ENCODE data around the gene IL17REL.

IL17REL gene

DNA sequence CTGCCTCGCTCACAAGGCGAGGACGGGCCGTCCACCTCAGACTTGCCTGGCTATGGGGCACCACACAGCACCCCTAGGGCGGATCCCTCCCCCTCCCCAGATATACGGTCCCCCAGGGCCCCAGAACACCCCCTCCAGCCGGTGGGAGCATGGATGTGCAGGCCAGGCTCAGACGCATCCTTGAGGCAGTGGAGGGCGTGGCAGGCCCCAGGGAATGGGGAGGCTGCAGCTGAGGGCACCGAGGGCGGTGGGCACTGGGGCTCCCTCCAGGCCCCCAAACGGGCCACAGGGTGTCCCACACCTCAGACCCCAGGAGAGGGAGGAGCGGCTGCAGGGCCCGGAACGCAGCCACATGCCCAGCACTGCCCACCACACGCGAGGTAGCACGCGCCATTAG, 33.5 kb upstream of the IL17REL start:
- DNase-seq (ENCODE audit: low read depth) = no peak

DNA sequence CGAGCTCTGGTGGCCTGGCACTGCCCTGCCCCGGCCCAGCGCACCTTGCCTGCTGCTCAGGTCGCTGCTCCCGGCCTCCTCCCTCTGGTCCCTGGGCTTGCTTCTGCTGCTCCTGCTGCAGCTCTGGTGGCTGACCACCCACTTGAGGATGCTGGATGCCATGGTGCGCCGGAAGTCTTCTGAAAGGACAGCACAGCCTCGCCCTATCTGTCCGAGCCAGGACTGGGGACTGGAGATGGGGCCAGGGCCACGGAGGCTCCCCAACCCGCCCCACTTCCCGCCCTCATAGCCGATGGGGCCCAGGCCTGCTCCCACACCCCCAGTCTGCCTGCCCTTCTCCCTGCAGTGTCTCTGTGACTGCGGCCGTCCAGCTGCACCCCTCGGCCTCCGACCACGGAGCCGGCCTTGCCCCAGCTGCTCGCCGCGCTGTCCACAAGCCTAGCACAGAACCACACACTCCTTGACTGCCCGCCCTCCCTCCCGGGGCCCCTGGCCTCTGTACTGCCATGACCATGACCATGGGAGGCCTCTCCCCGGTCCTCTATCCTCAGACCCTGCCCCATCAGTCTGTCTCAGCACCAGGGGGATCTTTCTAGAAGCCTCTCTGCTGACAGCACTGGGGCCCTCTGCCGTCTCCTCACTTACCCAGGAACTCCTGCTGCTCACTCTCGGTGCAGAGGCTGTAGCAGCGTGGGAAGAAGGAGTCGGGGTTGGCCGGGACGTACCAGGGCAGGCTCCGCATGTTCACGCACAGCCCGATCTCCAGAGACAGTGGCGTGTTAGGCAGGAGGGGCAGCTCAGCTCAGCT, 32.9 kb upstream of the IL17REL start:
- no peak for DNase-seq (ENCODE audit: low read depth)

GRCh38 chr22:50044485-50045118, 32.0 kb upstream of the IL17REL start:
- DNase-seq (ENCODE audit: low read depth) = no peak

GRCh38 chr22:50041361-50042065, 28.9 kb upstream of the IL17REL start:
- DNase-seq (ENCODE audit: low read depth) = no peak

- DNase-seq (ENCODE audit: low read depth) = no peak
Measured at GRCh38 chr22:50040717-50041116, 28.2 kb upstream of the IL17REL start.

- DNase-seq (ENCODE audit: low read depth) = no peak
Measured at GRCh38 chr22:50039669-50040443, 27.3 kb upstream of the IL17REL start.

- DNase-seq (ENCODE audit: low read depth) = no peak
Measured at GRCh38 chr22:50035976-50036724, 23.6 kb upstream of the IL17REL start.

GRCh38 chr22:50035131-50035881, 22.7 kb upstream of the IL17REL start:
- no peak for DNase-seq (ENCODE audit: low read depth)

GRCh38 chr22:50034126-50035081, 21.8 kb upstream of the IL17REL start:
- DNase-seq (ENCODE audit: low read depth) = no peak

- no peak for DNase-seq (ENCODE audit: low read depth)
Measured at GRCh38 chr22:50032941-50033601, 20.5 kb upstream of the IL17REL start.

GRCh38 chr22:50032109-50032871, 19.7 kb upstream of the IL17REL start:
- DNase-seq (ENCODE audit: low read depth) = no peak

DNA sequence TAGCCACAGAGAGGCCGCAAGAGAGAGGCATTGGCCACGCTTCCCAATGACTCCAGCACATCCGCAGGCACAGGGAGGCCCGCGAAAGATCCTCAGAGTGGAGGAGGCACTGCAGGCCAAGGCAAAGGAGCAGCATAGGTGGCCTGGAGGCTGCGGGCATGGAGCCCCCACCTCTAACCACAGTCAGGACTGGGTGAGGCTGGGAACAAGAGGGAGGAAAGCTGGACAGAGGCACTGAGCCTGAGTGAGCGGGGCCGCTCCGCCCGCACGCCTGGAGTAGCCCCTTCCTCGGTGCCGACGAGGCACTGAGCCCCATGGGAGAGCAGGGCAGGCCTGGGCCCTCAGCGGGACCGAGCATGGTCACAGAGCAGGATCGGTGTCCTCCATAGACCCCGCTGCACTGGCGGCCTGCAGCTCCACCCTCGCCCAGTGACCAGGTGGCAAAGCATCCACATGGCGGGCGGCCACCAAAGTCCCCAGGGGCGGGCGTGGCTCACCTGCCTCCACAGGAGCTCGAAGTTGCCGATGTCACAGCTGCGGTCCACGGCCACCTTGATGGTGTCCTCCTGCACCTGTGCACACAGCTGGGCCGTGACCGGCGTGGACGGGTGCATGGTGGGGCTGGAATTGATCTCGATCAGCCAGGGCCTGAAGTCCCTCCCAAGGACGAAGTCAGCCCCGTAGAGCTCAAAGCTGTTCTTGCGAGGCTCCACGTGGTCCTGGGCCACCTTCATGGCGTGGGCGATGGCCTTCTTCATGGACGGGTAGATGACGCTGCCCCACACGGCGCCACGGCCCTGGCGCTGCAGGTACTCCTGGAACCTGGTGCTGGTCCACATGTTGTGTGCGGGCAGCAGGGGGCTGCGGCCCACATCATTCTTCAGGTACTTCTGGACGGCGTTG, 18.9 kb upstream of the IL17REL start:
- DNase-seq (ENCODE audit: low read depth) = no peak

DNA sequence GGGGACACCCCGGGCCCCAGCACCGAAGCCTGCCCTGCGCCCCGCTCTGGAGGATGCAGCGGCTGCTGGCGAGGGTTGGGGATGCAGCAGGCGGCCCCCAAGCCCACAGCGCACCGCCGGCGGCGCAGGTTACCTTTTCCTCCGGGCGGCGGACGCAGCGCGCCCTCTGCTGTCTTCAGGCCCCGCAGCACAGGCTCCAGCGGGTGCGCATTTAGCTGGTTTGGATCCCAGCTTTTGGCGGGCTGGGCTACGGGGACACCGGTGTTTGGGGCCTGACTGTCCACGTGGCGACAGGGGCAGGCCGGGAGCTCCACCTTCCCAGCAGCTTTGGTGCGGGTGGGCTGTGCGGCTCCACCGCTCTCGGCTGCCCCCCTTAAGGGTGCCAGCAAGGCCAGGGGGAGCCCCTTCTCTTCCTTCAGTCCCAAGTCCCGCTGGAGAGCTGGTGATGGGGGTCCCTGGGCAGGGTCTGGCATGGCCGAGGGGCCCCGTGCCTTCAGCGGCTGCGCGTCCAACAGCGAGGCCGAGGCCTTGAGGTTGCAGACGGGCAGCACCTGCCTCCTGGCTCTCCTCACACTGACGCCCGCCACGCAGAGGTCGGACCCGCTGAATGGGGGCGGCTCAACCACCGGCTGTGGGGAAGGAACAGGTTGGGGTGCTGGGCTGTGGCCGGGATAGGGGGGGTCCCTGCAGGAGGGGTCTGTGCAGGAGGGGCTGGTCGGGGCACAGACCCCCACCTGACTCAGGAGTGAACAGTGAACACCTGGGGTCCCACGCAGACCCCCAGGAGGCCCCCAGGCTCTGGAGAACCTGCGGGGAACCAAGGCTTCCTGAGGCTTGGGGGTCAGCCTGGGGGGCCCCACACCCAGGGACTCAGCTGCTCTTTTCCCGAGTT, 18.0 kb upstream of the IL17REL start:
- DNase-seq (ENCODE audit: low read depth) = peak; percentile 59

GRCh38 chr22:50027639-50028537, 15.3 kb upstream of the IL17REL start:
- peak; percentile 58 for DNase-seq (ENCODE audit: low read depth)

DNA sequence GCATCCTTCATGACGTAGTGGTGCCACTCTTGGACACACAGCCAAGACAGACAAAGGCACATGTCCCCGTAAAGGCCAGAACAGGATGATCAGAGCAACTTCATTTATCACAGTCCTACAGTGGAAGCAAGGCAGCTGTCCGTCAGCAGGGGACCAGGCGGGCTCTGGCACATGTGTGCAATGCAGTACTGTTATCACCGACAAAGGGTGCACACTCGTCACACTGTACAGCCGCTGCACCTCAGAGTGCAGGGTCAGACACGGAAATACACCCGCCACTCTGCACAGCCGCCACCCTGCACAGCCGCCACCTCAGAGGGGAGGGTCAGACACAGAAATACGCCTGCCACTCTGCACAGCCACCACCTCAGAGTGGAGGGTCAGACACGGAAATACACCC, 13.4 kb upstream of the IL17REL start:
- DNase-seq (ENCODE audit: low read depth) = no peak
